Left lung (tissue), 10 donors: Measurements from ENCODE around the gene TOB1. TPM values are rescaled to one million over a fixed set of nuclear protein-coding genes. Genes with fewer than 3 reads are reported as not detected.

Experiments used
- ATAC-seq: fragments of 200-7000 bp; cut with Tn5 transposase; one replicate; pipeline ENCODE4 v1.9.1; 2020; ENCODE audit warnings: moderate library complexity
- DNase-seq, 4 donors: peaks; one replicate each; pipeline ENCODE4 v3.0.0-alpha.2; 2013 to 2020
- H3K27ac ChIP-seq, 2 donors: fragments of 200-600 bp; sonication (generic) in 1 of 2; one replicate each; pipeline versions ENCODE4 v1.5.0 to v1.8.0; 2020 to 2021
- H3K27me3 ChIP-seq, 2 donors: fragments of 200-600 bp; sonication (generic) in 1 of 2; one replicate each; pipeline versions ENCODE4 v1.5.0 to v1.8.0; 2020 to 2021
- H3K36me3 ChIP-seq, 2 donors: fragments of 200-600 bp; sonication (generic) in 1 of 2; one replicate each; pipeline versions ENCODE4 v1.5.0 to v1.8.0; 2020 to 2021
- H3K4me1 ChIP-seq, 2 donors: fragments of 200-600 bp; one replicate each; pipeline ENCODE4 v1.8.0; 2021
- H3K4me3 ChIP-seq, 2 donors: fragments of 200-600 bp; sonication (generic) in 1 of 2; one replicate each; pipeline versions ENCODE4 v1.5.0 to v1.8.0; 2020 to 2021; ENCODE audit warnings: mild to moderate bottlenecking in 1 of 2
- H3K9me3 ChIP-seq, 2 donors: fragments of 200-600 bp; sonication (generic) in 1 of 2; one replicate each; pipeline versions ENCODE4 v1.5.0 to v1.8.0; 2020 to 2021
- CTCF ChIP-seq, 2 donors: fragments of 200-600 bp; sonication (generic) in 1 of 2; IDR thresholded peaks; one replicate each; pipeline versions ENCODE4 v1.5.0 to v1.8.0; 2021; ENCODE audit warnings: antibody characterized with exemption in 2 of 2
- intact Hi-C, 2 donors: fragments of 100-400 bp; cut with DNase I; formaldehyde crosslinking; loops; one replicate each; pipeline versions ENCODE4 v1.11.2 to v1.14.2; 2022
- polyA plus RNA-seq, 6 donors: library from polyadenylated mRNA; unstranded; fragments of 120-200 nt; gene quantifications; one replicate each; pipeline ENCODE4 v1.2.1, GENCODE V29; 2013; ENCODE audit not compliant: insufficient read length in 6 of 6
- total RNA-seq, 2 donors: library from RNA; stranded (reverse); fragmentation: NEBNext Ultra II Directional; extraction: Animal tissue kit (Norgen Biotek cat#: 25700); gene quantifications; one replicate each; pipeline ENCODE4 v1.2.1, GENCODE V29; 2021
- donor health status: DM: no; HTN: yes; CAD: no.
- donor health status: DM: no; HTN: no; CAD: no.

Gene TOB1
- total and polyA plus RNA-seq, 8 donors = 20.1 to 81.1 (median 29.8) TPM

- intact Hi-C loops = no loop called here
- peaks cover 0 to 20% of the 10 kb centered on the region in 2 donors for H3K27me3 ChIP-seq
- ATAC-seq = no peak
- no peak for TF ChIP-seq CTCF (IDR thresholded peaks at IDR 0.05)
- no peak for DNase-seq
- peaks cover 0 to 4% of the 10 kb centered on the region in 2 donors for H3K9me3 ChIP-seq
- H3K4me1 ChIP-seq = no peaks in the 10 kb centered on the region
- no peak overlapping the region for H3K4me3 ChIP-seq
- no peak overlapping the region for H3K27ac ChIP-seq
- H3K36me3 ChIP-seq = no peaks in the 10 kb centered on the region
Observed at GRCh38 chr17:50820651-50821050, 45.5 kb downstream of the TOB1 start.

GRCh38 chr17:50818921-50819657 is 47.1 kb downstream of the TOB1 start:
- no peak overlapping the region for H3K27ac ChIP-seq
- ATAC-seq (no peak), DNase-seq (no peak)
- no peaks in the 10 kb centered on the region for H3K36me3 ChIP-seq
- H3K4me3 ChIP-seq = no peak overlapping the region
- H3K4me1 ChIP-seq = no peaks in the 10 kb centered on the region
- H3K27me3 ChIP-seq = peaks cover 0 to 20% of the 10 kb centered on the region in 2 donors
- intact Hi-C loops = no loop called here
- TF ChIP-seq CTCF (IDR thresholded peaks at IDR 0.05) = no peak
- H3K9me3 ChIP-seq = peaks cover 0 to 4% of the 10 kb centered on the region in 2 donors

- DNase-seq = no peak
- Histone ChIP-seq H3K4me3 (no peak overlapping the region), H3K27me3 (peaks cover 0 to 20% of the 10 kb centered on the region in 2 donors), H3K4me1 (no peaks in the 10 kb centered on the region), H3K9me3 (peaks cover 0 to 3% of the 10 kb centered on the region in 2 donors), H3K36me3 (no peaks in the 10 kb centered on the region), H3K27ac (no peak overlapping the region)
- no peak for ATAC-seq
- TF ChIP-seq CTCF (IDR thresholded peaks at IDR 0.05) = no peak
- intact Hi-C loops = no loop called here
Observed at GRCh38 chr17:50818261-50818660, 47.9 kb downstream of the TOB1 start.

- no peaks in the 10 kb centered on the region for H3K9me3 ChIP-seq
- H3K27me3 ChIP-seq = peaks cover 0 to 20% of the 10 kb centered on the region in 2 donors
- intact Hi-C loops = no loop called here
- H3K4me1 ChIP-seq = no peaks in the 10 kb centered on the region
- ATAC-seq = no peak
- no peak for TF ChIP-seq CTCF (IDR thresholded peaks at IDR 0.05)
- no peak overlapping the region for H3K27ac ChIP-seq
- no peaks in the 10 kb centered on the region for H3K36me3 ChIP-seq
- H3K4me3 ChIP-seq = no peak overlapping the region
- DNase-seq = no peak
Observed at GRCh38 chr17:50817838-50818237, 48.3 kb downstream of the TOB1 start.

GRCh38 chr17:50816771-50817751 is 49.1 kb downstream of the TOB1 start:
- ATAC-seq = peak; percentile 81
- DNase-seq = peak in 2 of 4 donors; percentile 21 to 90
- intact Hi-C loops = no loop called here
- no peaks in the 10 kb centered on the region for H3K36me3 ChIP-seq
- no peaks in the 10 kb centered on the region for H3K4me1 ChIP-seq
- no peak overlapping the region for H3K4me3 ChIP-seq
- peak; percentile 68 to 85 for TF ChIP-seq CTCF (IDR thresholded peaks at IDR 0.05)
- peaks cover 0 to 20% of the 10 kb centered on the region in 2 donors for H3K27me3 ChIP-seq
- H3K9me3 ChIP-seq = no peaks in the 10 kb centered on the region
- H3K27ac ChIP-seq = no peak overlapping the region
